ENCODE results near the gene OR4B1.
"Not testable (repeated sequence)": the region's sequence is repeated elsewhere in the genome, so short reads cannot be mapped to it uniquely, and the experiment has no call there.

Gene OR4B1, protein sequence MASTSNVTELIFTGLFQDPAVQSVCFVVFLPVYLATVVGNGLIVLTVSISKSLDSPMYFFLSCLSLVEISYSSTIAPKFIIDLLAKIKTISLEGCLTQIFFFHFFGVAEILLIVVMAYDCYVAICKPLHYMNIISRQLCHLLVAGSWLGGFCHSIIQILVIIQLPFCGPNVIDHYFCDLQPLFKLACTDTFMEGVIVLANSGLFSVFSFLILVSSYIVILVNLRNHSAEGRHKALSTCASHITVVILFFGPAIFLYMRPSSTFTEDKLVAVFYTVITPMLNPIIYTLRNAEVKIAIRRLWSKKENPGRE

GRCh38 chr11:48216510-48216909 lies at the start of gene OR4B1:
TSS of gene OR4B1 (plus strand) at chr11:48216810. CDS start at chr11:48216810, 0 bp downstream.
- no peak for DNase-seq

DNA sequence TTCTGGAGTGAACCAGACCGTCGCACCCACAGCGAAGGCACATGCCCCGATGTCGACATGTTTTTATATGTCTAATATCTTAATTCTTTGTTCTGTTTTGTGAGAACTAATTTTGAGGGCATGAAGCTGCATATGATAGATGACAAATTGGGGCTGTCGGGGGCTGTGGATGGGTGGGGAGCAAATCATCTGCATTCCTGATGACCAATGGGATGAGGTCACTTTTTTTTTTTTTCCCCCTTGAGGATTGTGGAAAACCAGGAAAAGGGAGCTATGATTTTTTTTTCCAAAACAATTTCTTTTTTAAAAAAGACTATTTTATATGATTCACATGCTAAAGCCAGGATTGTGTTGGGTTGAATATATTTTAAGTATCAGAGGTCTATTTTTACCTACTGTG lies 49.2 kb upstream of the OR4B1 start:
- no peak for DNase-seq

- DNase-seq = no peak
Measured at GRCh38 chr11:48168815-48169214, 47.8 kb upstream of the OR4B1 start.

- no peak for DNase-seq
Measured at GRCh38 chr11:48169259-48169658, 47.4 kb upstream of the OR4B1 start.

DNA sequence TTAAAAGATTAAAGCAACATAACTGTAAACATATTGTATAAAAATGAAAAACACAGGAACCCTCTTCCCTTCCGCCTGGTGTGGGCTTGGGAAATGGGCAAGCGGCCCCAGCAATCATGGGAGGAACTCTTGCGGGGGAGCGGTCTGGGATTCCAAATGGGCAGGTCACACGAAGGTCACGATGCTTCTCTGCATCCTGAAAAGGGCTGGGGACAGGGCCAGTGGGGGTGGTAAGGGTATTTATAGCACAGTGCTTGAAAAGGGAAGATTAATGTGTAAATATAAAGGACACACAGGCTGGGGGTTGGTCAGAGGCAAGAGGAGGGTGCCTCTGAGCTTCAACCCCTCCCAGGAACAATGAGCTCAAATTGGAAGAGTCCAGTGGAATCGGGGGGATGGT lies 46.9 kb upstream of the OR4B1 start:
- DNase-seq = no peak

- no peak for DNase-seq
Measured at GRCh38 chr11:48170241-48171233, 46.1 kb upstream of the OR4B1 start.

GRCh38 chr11:48172818-48173609 lies 43.6 kb upstream of the OR4B1 start:
- peak; percentile 81 for DNase-seq

DNA sequence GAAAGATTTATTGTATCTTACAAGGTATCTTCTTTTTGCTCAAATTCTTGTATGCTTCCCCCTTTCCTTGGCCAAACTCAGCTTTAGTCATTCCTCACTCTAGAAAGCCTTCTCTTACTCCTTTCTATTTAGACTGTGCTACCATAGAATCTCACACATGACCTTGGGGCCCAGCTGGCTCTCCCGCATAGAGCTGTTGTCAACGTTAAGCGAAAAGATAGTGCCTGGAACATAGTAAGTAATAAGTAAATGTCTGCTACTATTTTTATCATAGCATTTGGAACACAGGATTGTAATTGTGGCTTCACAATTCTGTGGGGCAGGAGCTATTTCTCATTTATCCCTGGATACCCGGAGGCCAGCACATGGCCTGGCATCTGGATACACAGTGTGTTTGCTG lies 38.9 kb upstream of the OR4B1 start:
- DNase-seq = no peak

DNA sequence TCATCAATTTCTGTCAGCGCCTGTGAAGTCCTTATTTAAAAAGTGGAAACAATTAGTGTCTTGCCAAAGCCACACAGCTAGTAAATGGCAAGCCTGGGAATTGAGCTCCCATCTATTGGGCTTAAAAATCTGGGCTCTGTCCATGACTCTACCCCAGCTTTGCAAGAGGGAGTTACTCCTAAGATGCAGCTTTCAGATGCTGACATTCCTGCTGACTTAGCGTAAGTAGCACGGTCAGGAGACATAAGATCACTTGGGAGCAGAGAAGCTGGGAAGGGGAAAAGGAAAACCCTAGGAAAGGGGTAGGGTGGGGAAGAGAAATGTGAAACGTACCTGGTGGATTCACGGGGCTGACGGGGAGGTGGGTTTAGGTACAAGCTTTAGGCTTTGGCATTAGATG lies 36.0 kb upstream of the OR4B1 start:
- no peak for DNase-seq

DNA sequence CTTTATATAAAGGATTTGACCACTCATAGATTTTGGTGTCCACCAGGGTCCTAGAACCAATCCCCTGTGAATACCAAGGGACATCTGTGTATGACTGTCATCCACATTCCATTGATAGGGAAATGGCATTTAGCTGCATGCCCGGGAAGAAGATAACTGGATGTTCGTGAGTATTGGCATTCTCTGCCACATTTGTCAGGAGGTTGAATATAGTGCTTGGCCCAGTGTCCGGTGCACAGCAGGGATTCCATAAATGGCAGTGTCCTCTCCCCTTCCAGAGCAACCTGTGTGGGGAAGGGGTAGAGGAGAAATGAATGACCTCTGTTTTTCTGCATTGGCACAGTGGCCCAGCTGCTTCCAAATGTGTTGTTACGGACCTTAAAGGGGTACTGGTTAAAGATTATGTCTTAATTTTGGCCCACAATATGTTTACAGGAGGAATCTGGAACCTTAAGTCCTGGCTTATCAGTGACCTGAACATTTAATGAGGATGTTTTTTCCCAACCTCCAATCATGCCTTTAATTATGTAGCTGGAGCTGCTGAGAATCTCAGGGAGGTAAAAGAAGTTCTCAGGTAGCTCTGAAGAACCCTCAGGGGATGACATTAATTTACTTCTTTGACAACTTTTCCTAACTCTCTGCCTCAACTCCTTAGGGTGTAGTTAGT lies 33.6 kb upstream of the OR4B1 start:
- DNase-seq = no peak

GRCh38 chr11:48184452-48184851 lies 32.2 kb upstream of the OR4B1 start:
- DNase-seq = no peak

GRCh38 chr11:48190906-48191654 lies 25.5 kb upstream of the OR4B1 start:
- not testable (repeated sequence) for DNase-seq

GRCh38 chr11:48193876-48194275 lies 22.7 kb upstream of the OR4B1 start:
- no peak for DNase-seq

DNA sequence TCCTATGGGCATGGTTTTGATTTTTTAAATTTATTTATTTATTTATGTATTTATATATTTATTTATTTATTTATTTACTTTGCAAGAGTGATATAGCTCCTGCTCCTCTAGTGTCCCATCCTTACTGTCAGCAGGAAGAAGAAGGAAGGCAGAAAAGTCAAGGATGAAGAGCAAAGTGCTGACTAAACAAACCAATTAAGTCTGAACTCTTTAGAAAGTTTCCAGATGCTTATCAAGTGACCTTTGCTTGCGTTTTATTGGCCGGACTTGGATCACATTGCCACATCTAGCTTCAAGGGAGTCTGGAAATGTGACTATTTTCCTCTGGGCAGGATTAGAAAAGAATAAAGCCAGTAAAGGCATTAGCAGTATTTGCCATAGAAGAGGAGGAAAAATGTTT lies 8.7 kb upstream of the OR4B1 start:
- no peak for DNase-seq

GRCh38 chr11:48210052-48210451 lies 6.6 kb upstream of the OR4B1 start:
- no peak for DNase-seq

DNA sequence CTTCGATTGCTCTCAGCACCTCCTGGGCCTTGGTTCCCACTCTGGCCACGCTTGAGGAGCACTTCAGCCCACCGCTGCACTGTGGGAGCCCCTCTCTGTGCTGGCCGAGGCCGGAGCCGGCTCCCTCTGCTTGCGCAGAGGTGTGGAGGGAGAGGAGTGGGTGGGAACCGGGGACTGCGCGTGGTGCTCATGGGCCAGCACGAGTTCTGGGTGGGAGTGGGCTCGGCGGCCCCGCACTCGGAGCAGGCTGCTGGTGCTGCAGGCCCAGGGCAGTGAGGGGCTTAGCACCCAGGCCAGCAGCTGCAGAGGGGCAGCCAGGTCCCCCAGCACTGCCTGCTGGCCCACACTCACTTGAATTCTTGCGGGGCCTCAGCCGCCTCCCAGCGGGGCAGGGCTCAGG lies 12.2 kb downstream of the OR4B1 start:
- DNase-seq = no peak

- DNase-seq = not testable (repeated sequence)
Measured at GRCh38 chr11:48230057-48230456, 13.4 kb downstream of the OR4B1 start.

GRCh38 chr11:48237727-48238126 lies 21.1 kb downstream of the OR4B1 start:
- no peak for DNase-seq

- DNase-seq = no peak
Measured at GRCh38 chr11:48242501-48242900, 25.9 kb downstream of the OR4B1 start.

DNA sequence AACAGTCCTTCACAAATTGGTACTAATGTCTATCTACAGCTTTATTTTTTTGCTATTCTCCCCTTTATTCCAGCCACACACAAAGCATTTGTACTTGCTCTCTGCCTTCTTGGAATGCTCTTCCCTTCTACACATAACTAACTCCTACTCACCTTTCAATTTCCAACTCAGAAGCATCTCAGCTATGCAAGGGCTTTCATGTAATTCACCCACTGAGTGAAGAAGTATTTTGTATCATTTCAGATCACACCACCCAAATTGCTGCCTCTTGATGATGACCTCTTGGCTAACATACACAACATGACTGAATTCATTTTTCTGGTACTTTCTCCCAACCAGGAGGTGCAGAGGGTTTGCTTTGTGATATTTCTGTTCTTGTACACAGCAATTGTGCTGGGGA lies 28.2 kb downstream of the OR4B1 start, which contains the start of gene OR4X2:
Gene OR4X2, plus strand, starts transcription at position 301 of the 400 bp plus-strand sequence. Its CDS starts 0 bp downstream, at position 301.
- no peak for DNase-seq

DNA sequence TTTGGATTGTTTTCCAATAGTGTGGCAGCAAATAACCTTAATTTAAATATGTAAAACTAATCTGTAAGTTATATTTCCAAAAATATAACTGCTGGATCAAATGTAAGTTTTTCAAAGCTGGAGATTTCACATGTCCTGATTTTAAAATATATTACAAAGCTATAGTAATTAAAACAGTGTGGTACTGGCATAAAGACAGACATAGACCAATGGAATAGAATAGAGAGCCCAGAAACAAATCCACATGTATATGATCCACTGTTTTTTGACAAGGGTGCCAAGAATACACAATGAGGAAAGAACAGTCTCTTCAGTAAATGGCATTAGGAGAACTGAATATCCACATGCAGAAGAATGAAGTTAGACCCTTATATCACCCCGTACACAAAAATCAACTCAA lies 32.3 kb downstream of the OR4B1 start:
- DNase-seq = no peak

GRCh38 chr11:48261600-48261999 lies 45.0 kb downstream of the OR4B1 start:
- DNase-seq = no peak

All from stimulated activated CD8-positive, alpha-beta memory T cell treated with anti-CD3 and anti-CD28 coated beads, Interleukin-4, amount 100 ng/mL, for 48 hours (primary cell).